ENCODE data around the gene ATP4A. TPM values are rescaled to one million over a fixed set of nuclear protein-coding genes. Genes with fewer than 3 reads are reported as not detected.

The ATP4A gene
- total RNA-seq, 2 experiments from 2014 or later: not detected

GRCh38 chr19:35518313-35518712 lies 45.1 kb downstream of the ATP4A start:
- ChIA-PET POLR2A (no interaction called here), CTCF (interaction anchor here (1.0 kb wide), 1 partner anchor 40 kb away, joined by 3 read pairs; no protein-coding TSS in a partner anchor)
- ATAC-seq (no peak), DNase-seq (no peak)
- H3K27ac Mint-ChIP-seq: no peak overlapping the region
- no peaks in the 10 kb centered on the region for H3K36me3 Mint-ChIP-seq (ENCODE audit: low read depth)
- no peak overlapping the region for H3K4me3 Mint-ChIP-seq
- H3K27me3 Mint-ChIP-seq: peaks cover 3% of the 10 kb centered on the region
- H3K4me1 Mint-ChIP-seq: no peaks in the 10 kb centered on the region
- H3K9me3 Mint-ChIP-seq (ENCODE audit: low read depth): no peaks in the 10 kb centered on the region
- intact Hi-C loops (cut with DNase I, micrococcal nuclease): no loop called here

- peaks cover 6% of the 10 kb centered on the region for H3K27me3 Mint-ChIP-seq
- H3K36me3 Mint-ChIP-seq (ENCODE audit: low read depth): no peaks in the 10 kb centered on the region
- ChIA-PET CTCF (interaction anchor here (0.9 kb wide), 1 partner anchor 32 kb away, joined by 4 read pairs; no protein-coding TSS in a partner anchor), POLR2A (no interaction called here)
- no peak overlapping the region for H3K4me3 Mint-ChIP-seq
- ATAC-seq: no peak
- H3K27ac Mint-ChIP-seq: no peak overlapping the region
- intact Hi-C loops (cut with DNase I, micrococcal nuclease): no loop called here
- no peak for DNase-seq
- H3K9me3 Mint-ChIP-seq (ENCODE audit: low read depth): no peaks in the 10 kb centered on the region
- H3K4me1 Mint-ChIP-seq: no peaks in the 10 kb centered on the region
Observed at GRCh38 chr19:35517342-35517741, 46.1 kb downstream of the ATP4A start.

GRCh38 chr19:35516310-35516709 lies 47.1 kb downstream of the ATP4A start:
- intact Hi-C loops (cut with DNase I, micrococcal nuclease): no loop called here
- Mint-ChIP-seq H3K27ac (no peak overlapping the region), H3K4me3 (no peak overlapping the region), H3K27me3 (peaks cover 8% of the 10 kb centered on the region), H3K36me3 (ENCODE audit: low read depth) (no peaks in the 10 kb centered on the region), H3K9me3 (ENCODE audit: low read depth) (no peaks in the 10 kb centered on the region), H3K4me1 (no peaks in the 10 kb centered on the region)
- ATAC-seq (no peak), DNase-seq (no peak)
- ChIA-PET CTCF (interaction anchor here (0.9 kb wide), 2 partner anchors 21 to 33 kb away, joined by 3 to 4 read pairs; no protein-coding TSS in a partner anchor), POLR2A (no interaction called here)

- no peak for ATAC-seq
- H3K4me1 Mint-ChIP-seq: peaks cover 12% of the 10 kb centered on the region
- intact Hi-C loops (cut with DNase I, micrococcal nuclease): no loop called here
- H3K9me3 Mint-ChIP-seq (ENCODE audit: low read depth): no peaks in the 10 kb centered on the region
- CTCF ChIA-PET: interaction anchor here (0.7 kb wide), 1 partner anchor 18 kb away, joined by 3 read pairs; no protein-coding TSS in a partner anchor
- no peak for DNase-seq
- H3K27ac Mint-ChIP-seq: no peak overlapping the region
- POLR2A ChIA-PET: no interaction called here
- peaks cover 18% of the 10 kb centered on the region for H3K27me3 Mint-ChIP-seq
- H3K36me3 Mint-ChIP-seq (ENCODE audit: low read depth): no peaks in the 10 kb centered on the region
- H3K4me3 Mint-ChIP-seq: no peak overlapping the region
Observed at GRCh38 chr19:35514282-35514809, 49.1 kb downstream of the ATP4A start.

- Mint-ChIP-seq H3K4me3 (no peak within 1 kb of the TSS), H3K9me3 (ENCODE audit: low read depth) (no peaks in the 10 kb centered on the region), H3K4me1 (peaks cover 15% of the 10 kb centered on the region), H3K36me3 (ENCODE audit: low read depth) (no peaks in the 10 kb centered on the region), H3K27ac (no peak within 1 kb of the TSS), H3K27me3 (peaks cover 21% of the 10 kb centered on the region)
- DNase-seq (no peak), ATAC-seq (no peak)
- CTCF ChIA-PET: interaction anchor here (0.6 kb wide), 1 partner anchor 19 kb away, joined by 3 read pairs; no protein-coding TSS in a partner anchor
- POLR2A ChIA-PET: no interaction called here
- intact Hi-C loops (cut with DNase I, micrococcal nuclease): no loop called here
Observed at GRCh38 chr19:35513628-35514281, 49.7 kb downstream of the ATP4A start, which contains the start of gene DMKN. Gene DMKN (minus strand): TSS chr19:35513649. CDS start chr19:35513475, 174 bp downstream.

GRCh38 chr19:35512831-35513627 lies 50.4 kb downstream of the ATP4A start:
- Mint-ChIP-seq H3K27ac (no peak overlapping the region), H3K4me3 (no peak overlapping the region), H3K27me3 (peaks cover 25% of the 10 kb centered on the region), H3K36me3 (ENCODE audit: low read depth) (no peaks in the 10 kb centered on the region), H3K9me3 (ENCODE audit: low read depth) (no peaks in the 10 kb centered on the region), H3K4me1 (peaks cover 15% of the 10 kb centered on the region)
- ATAC-seq: no peak
- intact Hi-C loops (cut with DNase I, micrococcal nuclease): no loop called here
- CTCF ChIA-PET: interaction anchor here (0.6 to 1.0 kb wide), 2 partner anchors 18 to 418 kb away, joined by 3 to 4 read pairs; no protein-coding TSS in a partner anchor
- POLR2A ChIA-PET: no interaction called here
- no peak for DNase-seq

- Mint-ChIP-seq H3K9me3 (ENCODE audit: low read depth) (no peaks in the 10 kb centered on the region), H3K27ac (no peak overlapping the region), H3K4me1 (peaks cover 15% of the 10 kb centered on the region), H3K36me3 (ENCODE audit: low read depth) (no peaks in the 10 kb centered on the region), H3K27me3 (peaks cover 37% of the 10 kb centered on the region), H3K4me3 (no peak overlapping the region)
- intact Hi-C loops (cut with DNase I, micrococcal nuclease): loop anchor here in 1 of 2 experiments (2.0 kb wide), 1 partner anchor 33 kb away; the partner anchor contains the start of gene TMEM147
- no peak for ATAC-seq
- CTCF ChIA-PET: interaction anchor here (0.9 to 2.5 kb wide), 9 partner anchors 9 to 81 kb away, joined by 3 to 16 read pairs (median 6); no protein-coding TSS in a partner anchor
- no peak for DNase-seq
- POLR2A ChIA-PET: no interaction called here
Observed at GRCh38 chr19:35511337-35511736, 52.1 kb downstream of the ATP4A start.

GRCh38 chr19:35510626-35510964 lies 52.9 kb downstream of the ATP4A start:
- peaks cover 39% of the 10 kb centered on the region for H3K27me3 Mint-ChIP-seq
- intact Hi-C loops (cut with DNase I, micrococcal nuclease): loop anchor here (1.0 to 2.0 kb wide), 2 partner anchors 34 to 82 kb away; partner anchors contain the start of gene TMEM147 (in 1 of the 2)
- no peaks in the 10 kb centered on the region for H3K36me3 Mint-ChIP-seq (ENCODE audit: low read depth)
- no peak overlapping the region for H3K27ac Mint-ChIP-seq
- peak overlapping the region; percentile 43 for H3K4me3 Mint-ChIP-seq
- ChIA-PET POLR2A (no interaction called here), CTCF (interaction anchor here (0.6 to 2.5 kb wide), 24 partner anchors 9 to 421 kb away, joined by 3 to 16 read pairs (median 4); partner anchors contain the start of genes FFAR1 and PMIS2)
- ATAC-seq (no peak), DNase-seq (no peak)
- no peaks in the 10 kb centered on the region for H3K9me3 Mint-ChIP-seq (ENCODE audit: low read depth)
- peaks cover 15% of the 10 kb centered on the region for H3K4me1 Mint-ChIP-seq

GRCh38 chr19:35509861-35510625 lies 53.4 kb downstream of the ATP4A start:
- ChIA-PET POLR2A (no interaction called here), CTCF (interaction anchor here (0.6 to 2.5 kb wide), 29 partner anchors 8 to 421 kb away, joined by 3 to 16 read pairs (median 4); partner anchors contain the start of genes FFAR1 and PMIS2)
- intact Hi-C loops (cut with DNase I, micrococcal nuclease): loop anchor here (1.0 to 2.0 kb wide), 2 partner anchors 35 to 82 kb away; partner anchors contain the start of gene TMEM147 (in 1 of the 2)
- no peak overlapping the region for H3K27ac Mint-ChIP-seq
- peaks cover 15% of the 10 kb centered on the region for H3K4me1 Mint-ChIP-seq
- H3K9me3 Mint-ChIP-seq (ENCODE audit: low read depth): no peaks in the 10 kb centered on the region
- DNase-seq: peak; percentile 87
- no peaks in the 10 kb centered on the region for H3K36me3 Mint-ChIP-seq (ENCODE audit: low read depth)
- peak overlapping the region; percentile 43 for H3K4me3 Mint-ChIP-seq
- H3K27me3 Mint-ChIP-seq: peaks cover 43% of the 10 kb centered on the region
- ATAC-seq: peak; percentile 79

- Mint-ChIP-seq H3K4me3 (peak overlapping the region; percentile 43), H3K27ac (no peak overlapping the region), H3K36me3 (ENCODE audit: low read depth) (no peaks in the 10 kb centered on the region), H3K4me1 (peaks cover 15% of the 10 kb centered on the region), H3K27me3 (peaks cover 43% of the 10 kb centered on the region), H3K9me3 (ENCODE audit: low read depth) (no peaks in the 10 kb centered on the region)
- ChIA-PET POLR2A (no interaction called here), CTCF (interaction anchor here (0.6 to 2.5 kb wide), 18 partner anchors 10 to 287 kb away, joined by 3 to 16 read pairs (median 3); partner anchors contain the start of gene COX6B1)
- DNase-seq: peak; percentile 63
- intact Hi-C loops (cut with DNase I, micrococcal nuclease): no loop called here
- ATAC-seq: peak; percentile 65
Observed at GRCh38 chr19:35509018-35509652, 54.3 kb downstream of the ATP4A start.

Data from activated CD4-positive, alpha-beta T cell treated with anti-CD3 and anti-CD28 coated beads for 36 hours (primary cell).